SK-N-DZ (cell line): ENCODE results near the gene SPTBN5.

Experiments
- DNase-seq: peaks from one replicate; pipeline ENCODE4 v3.0.0-alpha.2; 2015; ENCODE audit warnings: low spot score
- small RNA-seq, 2 experiments: library from RNA; depleted of rRNA; stranded (forward); fragments of <200 nt; gene quantifications; one replicate each; pipeline ENCODE3, GENCODE V24; 2014

Gene SPTBN5

GRCh38 chr15:41806291-41807181 is 87.3 kb downstream of the SPTBN5 start:
- no peak for DNase-seq

GRCh38 chr15:41805711-41806110 is 88.1 kb downstream of the SPTBN5 start:
- no peak for DNase-seq

GRCh38 chr15:41804916-41805666 is 88.8 kb downstream of the SPTBN5 start:
- peak; percentile 59 for DNase-seq

- DNase-seq = no peak
These were observed 89.5 kb downstream of the SPTBN5 start for GRCh38 chr15:41804361-41804760.

- DNase-seq = no peak
These were observed 91.9 kb downstream of the SPTBN5 start for GRCh38 chr15:41801850-41802455.

- no peak for DNase-seq
These were observed 92.7 kb downstream of the SPTBN5 start for GRCh38 chr15:41801185-41801584.

- no peak for DNase-seq
These were observed 94.4 kb downstream of the SPTBN5 start for GRCh38 chr15:41799488-41799805.

- no peak for DNase-seq
These were observed 95.0 kb downstream of the SPTBN5 start for GRCh38 chr15:41798607-41799487.

Small RNAs within 50 kb of the gene (small RNA-seq; reads per million reads assigned to genes)
- gene JMJD7-PLA2G4B = 0 to 0.09 reads per million in 2 experiments
- 0 reads per million in 2 experiments for gene MIR4310
- gene RNA5SP393 = 0 reads per million in 2 experiments
